HG03442 (cell line): ENCODE results near the gene RTTN.
"Not testable (repeated sequence)": the region's sequence is repeated elsewhere in the genome, so short reads cannot be mapped to it uniquely, and the experiment has no call there.

Experiments used
- ATAC-seq: cut with Tn5 transposase; IDR thresholded peaks from one replicate; pipeline ENCODE4 v1.9.1; 2021; ENCODE audit warnings: mild to moderate bottlenecking, moderate library complexity; ENCODE audit not compliant: unreplicated experiment

Gene RTTN

DNA sequence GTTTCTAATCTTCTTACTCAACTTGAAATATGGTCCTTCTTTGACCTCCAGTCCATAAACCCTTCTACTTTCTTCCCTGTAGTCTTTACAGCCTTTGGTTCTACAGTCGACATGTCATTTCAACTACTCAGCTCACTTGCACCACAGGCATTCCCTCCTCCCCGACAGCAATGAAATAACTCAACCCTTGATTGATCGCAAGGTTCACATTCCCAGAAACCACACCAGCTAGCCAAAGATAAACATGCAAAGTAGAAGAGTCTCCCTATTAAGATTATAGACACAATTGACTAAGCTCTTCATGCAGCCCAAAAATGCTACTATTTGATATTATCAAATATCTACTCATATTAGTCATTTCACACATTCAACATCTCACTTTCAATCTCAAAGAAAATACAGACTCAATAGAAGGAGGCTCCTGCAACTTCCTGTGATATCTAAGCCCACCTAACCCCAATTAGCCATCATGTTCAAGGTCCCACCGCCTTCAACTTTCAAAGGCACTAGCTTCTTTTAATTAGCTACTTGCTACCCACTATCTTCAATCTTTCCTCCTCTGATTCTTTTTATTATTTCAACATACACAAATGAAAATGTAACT, 50.8 kb downstream of the RTTN start:
- ATAC-seq = no peak

DNA sequence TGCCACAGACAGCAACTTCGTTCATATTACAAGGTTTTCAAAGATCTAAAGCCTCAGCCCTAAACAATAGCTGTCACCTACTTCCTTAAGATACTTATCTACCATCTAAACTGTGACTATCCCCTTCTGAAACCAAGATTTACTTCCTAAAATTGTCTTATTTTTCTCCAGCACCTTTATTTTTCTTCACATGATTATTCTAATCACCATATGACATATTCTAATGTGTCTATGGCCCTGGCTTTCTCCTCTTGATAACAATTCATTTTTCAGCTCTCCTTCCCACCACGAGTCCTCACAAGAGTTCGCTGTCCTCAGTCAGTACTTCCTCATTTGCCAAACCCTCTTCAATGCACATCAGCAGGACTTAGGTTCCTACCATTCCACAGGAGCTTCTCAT, 53.9 kb downstream of the RTTN start:
- no peak for ATAC-seq

GRCh38 chr18:70149616-70150301, 55.7 kb downstream of the RTTN start:
- no peak for ATAC-seq

DNA sequence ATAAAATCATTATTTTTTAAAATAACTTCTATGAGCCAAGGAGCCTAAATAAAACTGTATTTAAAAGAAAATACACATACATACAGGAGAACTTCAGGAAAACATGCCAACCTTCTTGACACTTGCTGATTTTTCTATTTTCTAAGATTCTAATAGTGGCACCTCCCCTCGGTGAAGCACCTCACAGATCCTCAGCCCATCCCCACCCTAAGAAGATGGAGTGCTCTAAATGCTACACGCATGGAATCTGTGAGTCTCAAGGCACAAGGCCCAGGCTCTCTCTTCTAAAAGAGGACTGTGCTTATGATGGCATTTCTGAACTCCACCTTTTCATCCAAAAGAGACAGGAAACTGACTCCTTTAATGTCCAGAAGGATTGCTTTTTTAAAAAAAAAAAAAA, 56.3 kb downstream of the RTTN start:
- no peak for ATAC-seq

DNA sequence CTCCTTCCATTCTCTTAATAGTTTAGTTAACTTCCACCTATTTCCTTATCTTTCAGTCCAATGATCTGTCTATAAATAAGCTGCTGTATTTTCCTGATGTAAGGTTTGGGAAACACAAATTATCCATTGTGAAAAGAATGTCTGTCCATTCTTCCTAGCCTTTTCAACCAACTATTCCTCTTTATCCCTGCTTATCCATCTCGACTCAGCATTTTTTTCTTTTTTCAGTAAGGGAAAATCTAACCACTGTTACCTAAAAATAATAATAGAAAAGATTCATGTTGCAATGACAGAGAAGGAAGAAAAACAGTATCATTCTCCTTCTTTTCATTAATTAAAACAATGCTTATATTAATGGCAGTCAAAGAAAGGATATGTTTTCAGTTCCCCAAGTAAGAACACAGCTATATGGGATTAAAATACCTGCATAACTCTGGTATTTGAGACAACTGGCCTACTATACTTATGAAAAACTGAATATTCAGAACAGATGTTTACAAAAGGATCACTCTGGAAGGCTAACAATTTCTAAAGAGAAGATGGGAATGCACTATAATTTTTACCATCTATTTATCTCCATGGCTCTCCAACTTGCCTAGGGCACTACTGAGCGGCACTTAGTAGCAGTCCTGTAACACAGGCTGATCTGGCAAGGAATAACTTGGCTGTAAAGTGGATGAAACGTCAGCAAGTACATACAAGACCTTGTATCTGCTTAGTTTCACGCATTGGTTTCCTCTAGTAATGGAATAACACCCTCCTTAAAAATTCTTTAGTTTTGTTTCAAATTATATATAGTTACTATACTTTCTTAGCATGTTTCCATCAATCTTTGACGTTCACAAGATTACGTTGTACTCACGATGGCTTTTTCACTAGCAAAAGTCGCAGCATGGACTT, 57.2 kb downstream of the RTTN start:
- no peak for ATAC-seq

- no peak for ATAC-seq
Observed at GRCh38 chr18:70146174-70146573, 59.3 kb downstream of the RTTN start.

DNA sequence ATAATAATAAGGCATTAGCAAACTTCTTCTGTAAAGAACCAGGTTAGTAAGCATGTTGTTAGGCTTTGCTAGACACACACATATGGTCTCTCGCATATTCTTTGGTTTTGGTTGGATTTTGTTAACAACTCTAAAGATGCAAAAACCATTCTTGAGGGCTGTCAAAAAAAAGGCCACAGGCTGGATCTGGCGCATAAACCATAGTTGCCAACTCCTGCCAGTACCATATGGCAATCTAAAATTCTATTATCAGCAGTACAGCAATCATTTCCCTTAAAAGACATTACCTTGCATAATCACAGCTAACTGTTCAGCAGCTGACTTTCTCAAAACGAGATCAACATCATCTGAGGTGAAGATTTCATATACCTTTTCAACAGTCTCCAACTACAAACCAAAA, 63.5 kb downstream of the RTTN start:
- no peak for ATAC-seq

- ATAC-seq = no peak
Observed at GRCh38 chr18:70139138-70139537, 66.3 kb downstream of the RTTN start.

DNA sequence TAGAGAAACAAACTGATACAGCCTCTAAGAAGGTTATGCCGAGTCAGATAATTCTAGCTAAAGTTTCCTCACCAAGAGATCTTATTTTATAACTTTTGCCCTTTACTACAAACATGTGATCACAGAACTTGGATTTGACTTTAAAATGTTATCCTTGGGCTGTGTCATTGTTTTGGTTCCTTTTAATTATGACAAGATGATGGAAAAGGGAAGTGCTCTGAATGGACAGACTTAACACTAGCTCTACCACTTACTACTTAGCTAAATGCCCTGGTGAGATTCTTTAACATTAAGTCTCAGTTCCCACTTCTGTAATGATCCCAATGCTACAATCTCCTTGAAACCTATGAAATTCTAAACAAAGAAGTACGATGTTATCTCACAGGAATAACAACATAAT, 69.9 kb downstream of the RTTN start:
- ATAC-seq = no peak

DNA sequence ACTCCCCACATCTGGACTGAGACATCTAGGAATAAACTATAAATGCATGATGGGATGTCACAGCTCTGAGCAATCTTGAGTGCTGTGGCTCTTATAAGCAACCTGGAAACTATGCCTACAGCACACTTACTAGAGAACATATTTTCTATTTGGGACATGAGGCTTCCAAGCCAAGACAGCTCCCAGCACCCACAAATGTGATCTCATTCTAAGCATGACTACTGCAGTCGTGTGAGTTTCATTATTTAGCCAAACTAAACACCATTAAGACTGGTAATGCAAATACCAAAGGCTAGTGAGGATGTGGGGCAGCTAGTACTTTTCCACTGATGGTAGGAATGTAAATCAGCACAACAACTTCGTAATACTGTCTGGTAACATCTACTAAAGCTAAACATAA, 72.5 kb downstream of the RTTN start:
- ATAC-seq = no peak

GRCh38 chr18:70128271-70128670, 77.2 kb downstream of the RTTN start:
- no peak for ATAC-seq

- no peak for ATAC-seq
Observed at GRCh38 chr18:70127359-70127758, 78.1 kb downstream of the RTTN start.

DNA sequence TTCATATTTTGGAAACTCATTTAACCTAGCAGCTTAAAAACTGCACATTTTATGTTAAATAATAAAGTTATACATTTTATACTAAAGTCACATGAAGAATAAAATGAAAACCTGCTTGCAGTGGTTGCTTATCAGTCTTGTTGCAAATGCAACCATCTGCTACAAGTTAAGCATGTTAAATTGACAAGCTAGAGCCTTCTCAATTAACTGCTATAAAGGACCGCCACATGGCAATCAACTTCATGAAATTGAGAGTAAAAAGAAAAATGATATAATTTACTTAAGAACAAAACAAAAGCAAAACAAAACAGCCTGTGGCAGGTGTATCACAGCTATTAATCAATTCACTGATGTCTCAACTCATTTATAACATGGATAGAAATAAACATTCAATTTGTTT, 78.7 kb downstream of the RTTN start:
- ATAC-seq = no peak

DNA sequence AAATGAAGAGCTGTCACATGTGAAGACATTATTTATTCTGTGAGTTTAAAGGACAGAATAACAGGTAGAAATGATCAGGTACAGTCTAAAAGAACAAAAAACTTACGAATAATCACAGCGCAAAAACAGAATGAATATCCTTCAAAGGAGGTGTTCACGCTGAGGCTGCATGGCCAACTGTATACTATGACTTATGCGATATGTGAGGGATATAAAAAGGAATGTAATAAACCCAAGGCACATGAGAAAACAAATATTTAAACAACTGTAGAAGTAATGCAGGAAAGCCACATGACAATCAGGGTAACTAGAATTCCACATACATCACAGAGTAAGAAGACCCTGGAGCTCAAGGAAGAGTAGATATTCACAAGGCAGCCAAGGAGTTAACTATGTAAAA, 81.3 kb downstream of the RTTN start:
- ATAC-seq = no peak

- ATAC-seq = no peak
Observed at GRCh38 chr18:70121842-70122241, 83.6 kb downstream of the RTTN start.

- no peak for ATAC-seq
Observed at GRCh38 chr18:70116949-70117348, 88.5 kb downstream of the RTTN start.

DNA sequence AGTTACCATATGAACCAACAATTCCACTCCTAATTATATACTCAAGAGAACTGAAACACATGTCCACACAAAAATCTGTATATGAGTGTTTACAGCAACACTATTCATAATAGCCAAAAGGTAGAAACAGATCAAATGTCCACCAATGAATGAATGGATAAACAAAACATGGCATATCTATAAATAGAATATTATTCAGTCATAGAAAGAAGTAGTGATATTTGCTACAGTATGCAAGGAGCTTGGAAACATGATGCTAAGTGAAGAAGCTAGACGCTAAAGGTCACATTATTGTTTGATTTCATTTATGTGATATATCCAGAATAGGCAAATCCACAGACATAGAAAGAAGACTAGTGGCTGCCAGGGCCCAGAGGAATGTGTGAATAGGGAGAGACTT, 92.0 kb downstream of the RTTN start:
- ATAC-seq = no peak

GRCh38 chr18:70110678-70111077, 94.8 kb downstream of the RTTN start:
- ATAC-seq = no peak

DNA sequence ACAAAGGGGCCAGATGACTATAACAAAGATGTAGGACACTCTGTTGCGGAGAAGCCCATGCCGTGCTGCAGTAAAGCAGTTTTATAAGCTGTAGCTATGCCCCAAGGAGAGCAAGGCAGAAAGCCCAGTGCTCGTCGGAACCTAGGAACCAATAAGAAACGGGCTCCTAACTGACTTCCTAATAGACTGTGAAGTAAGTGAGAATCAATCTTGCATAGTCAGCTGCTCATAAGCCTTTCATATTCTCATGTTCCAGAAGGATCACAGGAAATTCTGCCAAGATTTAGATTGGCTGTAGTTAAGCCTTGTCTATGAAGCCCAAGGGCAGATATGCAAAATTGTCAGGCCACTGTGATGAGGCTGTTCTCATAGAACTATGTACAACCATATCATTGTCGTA, 98.4 kb downstream of the RTTN start:
- ATAC-seq = no peak

DNA sequence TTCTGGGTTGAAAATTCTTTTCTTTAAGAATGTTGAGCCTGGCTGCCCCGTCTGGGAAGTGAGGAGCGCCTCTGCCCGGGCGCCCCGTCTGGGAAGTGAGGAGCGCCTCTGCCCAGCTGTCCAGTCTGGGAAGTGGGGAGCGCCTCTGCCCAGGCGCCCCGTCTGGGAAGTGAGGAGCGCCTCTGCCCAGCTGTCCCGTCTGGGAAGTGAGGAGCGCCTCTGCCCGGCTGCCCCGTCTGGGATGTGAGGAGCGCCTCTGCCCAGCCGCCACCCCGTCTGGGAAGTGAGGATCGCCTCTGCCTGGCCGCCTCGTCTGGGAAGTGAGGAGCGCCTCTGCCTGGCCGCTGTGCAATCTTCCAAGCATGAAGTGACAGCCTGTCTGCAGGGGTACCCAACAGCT, 102.6 kb downstream of the RTTN start:
- ATAC-seq = not testable (repeated sequence)

DNA sequence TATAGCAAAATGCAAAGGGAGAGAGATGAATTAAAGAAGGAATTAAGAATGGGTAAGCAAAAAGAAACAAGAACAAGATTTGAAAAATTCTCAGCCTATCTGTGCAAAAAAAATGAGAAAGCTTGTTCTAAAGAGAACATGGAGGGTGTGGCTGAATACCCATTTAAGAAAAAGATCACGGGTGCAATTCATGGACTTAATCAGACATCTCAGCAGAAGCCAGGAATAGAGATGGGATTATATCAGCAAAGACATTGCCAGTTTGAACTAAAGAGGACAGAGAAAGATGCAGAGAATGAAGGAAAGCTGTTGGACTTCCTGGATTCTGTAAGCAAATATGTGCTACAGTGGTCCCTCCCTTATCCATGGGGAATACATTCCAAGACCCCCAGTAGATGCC, 115.6 kb downstream of the RTTN start:
- ATAC-seq = no peak

DNA sequence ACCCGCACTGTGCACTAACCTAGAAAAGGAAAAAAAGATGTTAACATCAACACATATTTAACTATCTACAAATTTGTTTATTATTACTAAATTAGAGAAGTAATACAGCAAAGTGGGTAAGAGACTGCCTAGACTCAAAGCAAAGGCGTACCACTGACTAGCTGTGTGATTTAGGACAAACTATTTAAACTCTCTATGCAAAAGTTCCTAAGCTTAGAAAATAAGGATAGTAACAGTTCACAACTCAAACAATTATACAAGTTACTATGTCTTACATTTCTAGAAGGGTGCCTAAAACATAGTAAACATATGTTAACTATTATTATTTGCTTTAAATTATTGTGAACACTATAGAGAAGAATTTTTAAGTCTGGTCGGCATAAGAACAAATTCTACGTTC, 119.4 kb downstream of the RTTN start:
- no peak for ATAC-seq
